ENCODE measurements around the gene MEOX1.

The MEOX1 gene

GRCh38 chr17:43591001-43591400 lies 70.7 kb downstream of the MEOX1 start:
- no peak for DNase-seq (ENCODE audit: low spot score)

Data from putamen (tissue), 1 donor.